GM19328 (cell line): ENCODE results near the gene PRTN3.

ENCODE experiments used
- ATAC-seq: cut with Tn5 transposase; IDR thresholded peaks from one replicate; pipeline ENCODE4 v1.9.1; 2021; ENCODE audit warnings: mild to moderate bottlenecking, moderate library complexity; ENCODE audit not compliant: unreplicated experiment

Gene PRTN3

DNA sequence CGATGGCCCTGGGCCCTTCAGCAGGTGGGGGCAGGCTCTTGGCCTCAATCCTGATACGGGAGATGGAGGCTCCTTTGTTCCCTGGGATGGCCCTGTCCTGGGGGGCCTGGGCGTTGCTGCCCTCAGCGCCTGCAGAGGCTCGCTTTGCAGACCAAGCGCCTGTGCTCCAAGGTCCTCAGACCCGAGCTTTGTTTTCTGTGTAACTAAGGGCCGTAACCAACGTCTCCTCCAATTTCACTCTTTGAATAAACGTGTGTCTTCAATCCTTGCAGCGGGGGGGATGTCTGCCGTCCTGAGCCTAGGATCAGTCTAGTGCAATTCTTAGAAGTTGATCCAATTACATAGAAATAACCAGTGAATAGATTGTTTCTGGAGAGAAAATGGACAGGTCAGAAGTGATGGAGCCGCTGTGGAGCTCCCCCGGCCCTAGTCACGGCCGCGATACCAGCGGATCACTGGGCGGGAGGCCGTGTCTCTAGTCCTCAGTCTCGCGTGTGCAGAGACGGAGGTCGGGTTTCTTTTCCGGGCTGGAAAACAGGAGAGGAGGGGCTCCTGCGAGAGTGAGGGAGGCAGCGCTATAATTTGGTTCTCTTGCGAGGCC lies 38.2 kb upstream of the PRTN3 start:
- no peak for ATAC-seq

GRCh38 chr19:803099-803561 lies 37.7 kb upstream of the PRTN3 start:
- no peak for ATAC-seq

- no peak for ATAC-seq
These were observed 36.9 kb upstream of the PRTN3 start for GRCh38 chr19:803686-804418.

- no peak for ATAC-seq
These were observed 36.2 kb upstream of the PRTN3 start for GRCh38 chr19:804419-805165.

GRCh38 chr19:805166-805551 lies 35.6 kb upstream of the PRTN3 start:
- no peak for ATAC-seq

GRCh38 chr19:805600-806550 lies 34.9 kb upstream of the PRTN3 start:
- ATAC-seq = no peak

- ATAC-seq = no peak
These were observed 33.9 kb upstream of the PRTN3 start for GRCh38 chr19:806815-807421.

DNA sequence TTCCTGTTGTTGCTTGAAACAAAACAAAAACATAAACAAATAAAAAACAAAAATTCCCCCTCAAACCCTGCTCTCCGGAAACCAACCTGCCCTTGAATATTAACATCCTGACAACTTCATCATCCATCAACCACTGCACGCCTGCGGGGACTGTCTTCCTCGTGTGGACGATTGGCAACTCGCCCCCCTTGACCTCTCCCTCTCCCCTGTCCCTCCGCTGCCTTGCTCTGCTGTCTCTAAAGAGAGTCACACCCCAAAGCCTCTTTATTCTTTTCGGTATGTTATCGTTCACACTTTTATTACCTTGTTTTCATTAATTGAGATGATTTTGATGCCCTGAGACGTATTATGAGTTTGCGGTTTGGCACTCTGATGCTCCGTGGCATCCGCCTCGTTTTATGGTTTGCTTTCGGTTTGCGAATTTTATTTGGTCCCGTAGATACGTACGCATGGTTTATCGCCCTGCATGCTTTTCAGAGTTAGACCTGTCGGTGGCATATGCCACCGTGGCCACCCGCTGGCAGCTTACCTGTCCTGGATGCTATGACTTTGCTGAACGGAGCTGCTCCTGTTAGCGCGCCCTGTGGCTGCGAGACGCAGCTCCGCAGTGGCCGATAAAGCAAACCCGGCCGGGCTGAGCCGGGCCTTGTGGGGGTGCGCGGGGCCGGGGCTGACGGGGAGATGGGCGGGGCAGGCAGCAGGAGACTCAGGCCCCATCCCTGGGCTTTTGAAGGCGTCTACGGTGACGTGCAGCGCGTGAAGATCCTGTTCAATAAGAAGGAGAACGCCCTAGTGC lies 33.0 kb upstream of the PRTN3 start:
- ATAC-seq = no peak

DNA sequence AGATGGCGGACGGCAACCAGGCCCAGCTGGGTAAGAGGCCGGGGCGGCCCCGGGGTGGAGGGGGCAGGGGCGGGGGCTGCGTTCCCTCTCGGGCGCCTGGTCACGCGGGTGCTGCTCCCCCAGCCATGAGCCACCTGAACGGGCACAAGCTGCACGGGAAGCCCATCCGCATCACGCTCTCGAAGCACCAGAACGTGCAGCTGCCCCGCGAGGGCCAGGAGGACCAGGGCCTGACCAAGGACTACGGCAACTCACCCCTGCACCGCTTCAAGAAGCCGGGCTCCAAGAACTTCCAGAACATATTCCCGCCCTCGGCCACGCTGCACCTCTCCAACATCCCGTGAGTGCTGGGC lies 32.4 kb upstream of the PRTN3 start:
- ATAC-seq = no peak

DNA sequence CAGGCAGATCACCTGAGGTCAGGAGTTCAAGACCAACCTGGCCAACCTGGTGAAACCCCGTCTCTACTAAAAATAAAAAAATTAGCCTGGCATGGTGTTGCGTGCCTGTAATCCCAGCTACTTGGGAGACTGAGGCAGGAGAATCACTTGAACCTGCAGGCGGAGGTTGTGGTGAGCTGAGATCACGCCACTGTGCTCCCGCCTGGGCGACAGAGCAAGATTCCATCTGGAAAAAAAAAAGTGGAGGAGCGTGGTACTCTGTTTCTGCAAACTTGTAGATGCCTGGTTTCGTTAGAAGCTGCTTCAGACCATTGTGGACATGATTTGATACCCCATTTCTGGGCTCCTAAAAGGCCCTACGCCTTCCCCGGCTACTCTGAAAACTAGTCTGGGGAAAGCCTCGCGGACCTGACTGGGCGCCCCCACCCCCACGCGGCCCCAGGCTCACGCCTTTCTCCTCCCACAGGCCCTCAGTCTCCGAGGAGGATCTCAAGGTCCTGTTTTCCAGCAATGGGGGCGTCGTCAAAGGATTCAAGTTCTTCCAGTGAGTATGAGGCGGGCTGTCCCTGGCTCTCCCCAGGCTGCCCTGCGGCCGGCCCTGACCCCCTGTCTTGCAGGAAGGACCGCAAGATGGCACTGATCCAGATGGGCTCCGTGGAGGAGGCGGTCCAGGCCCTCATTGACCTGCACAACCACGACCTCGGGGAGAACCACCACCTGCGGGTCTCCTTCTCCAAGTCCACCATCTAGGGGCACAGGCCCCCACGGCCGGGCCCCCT lies 30.5 kb upstream of the PRTN3 start:
- no peak for ATAC-seq

GRCh38 chr19:810883-811489 lies 29.8 kb upstream of the PRTN3 start:
- no peak for ATAC-seq

DNA sequence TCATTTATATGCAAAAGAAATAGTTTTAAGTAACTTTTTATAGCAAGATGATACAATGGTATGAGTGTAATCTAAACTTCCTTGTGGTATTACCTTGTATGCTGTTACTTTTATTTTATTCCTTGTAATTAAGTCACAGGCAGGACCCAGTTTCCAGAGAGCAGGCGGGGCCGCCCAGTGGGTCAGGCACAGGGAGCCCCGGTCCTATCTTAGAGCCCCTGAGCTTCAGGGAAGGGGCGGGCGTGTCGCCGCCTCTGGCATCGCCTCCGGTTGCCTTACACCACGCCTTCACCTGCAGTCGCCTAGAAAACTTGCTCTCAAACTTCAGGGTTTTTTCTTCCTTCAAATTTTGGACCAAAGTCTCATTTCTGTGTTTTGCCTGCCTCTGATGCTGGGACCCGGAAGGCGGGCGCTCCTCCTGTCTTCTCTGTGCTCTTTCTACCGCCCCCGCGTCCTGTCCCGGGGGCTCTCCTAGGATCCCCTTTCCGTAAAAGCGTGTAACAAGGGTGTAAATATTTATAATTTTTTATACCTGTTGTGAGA lies 29.2 kb upstream of the PRTN3 start:
- no peak for ATAC-seq

GRCh38 chr19:812049-812746 lies 28.6 kb upstream of the PRTN3 start:
- ATAC-seq = no peak

DNA sequence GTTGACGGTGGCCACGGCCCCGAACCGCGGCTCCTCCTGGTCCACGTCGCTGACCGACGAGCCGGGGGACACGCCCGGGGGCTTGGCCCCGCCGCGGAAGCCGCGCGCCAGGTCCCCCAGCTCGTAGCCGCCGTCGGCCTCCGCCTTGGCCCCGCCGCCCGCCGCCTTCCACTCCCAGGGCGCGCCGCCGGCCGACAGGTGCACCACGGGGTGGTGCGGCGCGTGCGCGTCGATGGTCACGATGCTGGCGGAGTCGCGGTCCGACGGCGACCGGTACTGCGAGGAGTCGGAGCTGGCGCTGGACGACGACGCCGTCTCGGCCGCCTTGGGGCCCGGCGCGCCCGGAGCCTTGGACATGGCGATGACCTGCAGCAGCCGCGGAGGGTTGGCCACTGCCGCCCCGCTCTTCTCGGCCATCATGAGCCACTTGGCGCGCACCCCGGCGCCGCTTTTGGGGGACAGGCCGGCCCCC lies 28.0 kb upstream of the PRTN3 start:
- ATAC-seq = no peak

DNA sequence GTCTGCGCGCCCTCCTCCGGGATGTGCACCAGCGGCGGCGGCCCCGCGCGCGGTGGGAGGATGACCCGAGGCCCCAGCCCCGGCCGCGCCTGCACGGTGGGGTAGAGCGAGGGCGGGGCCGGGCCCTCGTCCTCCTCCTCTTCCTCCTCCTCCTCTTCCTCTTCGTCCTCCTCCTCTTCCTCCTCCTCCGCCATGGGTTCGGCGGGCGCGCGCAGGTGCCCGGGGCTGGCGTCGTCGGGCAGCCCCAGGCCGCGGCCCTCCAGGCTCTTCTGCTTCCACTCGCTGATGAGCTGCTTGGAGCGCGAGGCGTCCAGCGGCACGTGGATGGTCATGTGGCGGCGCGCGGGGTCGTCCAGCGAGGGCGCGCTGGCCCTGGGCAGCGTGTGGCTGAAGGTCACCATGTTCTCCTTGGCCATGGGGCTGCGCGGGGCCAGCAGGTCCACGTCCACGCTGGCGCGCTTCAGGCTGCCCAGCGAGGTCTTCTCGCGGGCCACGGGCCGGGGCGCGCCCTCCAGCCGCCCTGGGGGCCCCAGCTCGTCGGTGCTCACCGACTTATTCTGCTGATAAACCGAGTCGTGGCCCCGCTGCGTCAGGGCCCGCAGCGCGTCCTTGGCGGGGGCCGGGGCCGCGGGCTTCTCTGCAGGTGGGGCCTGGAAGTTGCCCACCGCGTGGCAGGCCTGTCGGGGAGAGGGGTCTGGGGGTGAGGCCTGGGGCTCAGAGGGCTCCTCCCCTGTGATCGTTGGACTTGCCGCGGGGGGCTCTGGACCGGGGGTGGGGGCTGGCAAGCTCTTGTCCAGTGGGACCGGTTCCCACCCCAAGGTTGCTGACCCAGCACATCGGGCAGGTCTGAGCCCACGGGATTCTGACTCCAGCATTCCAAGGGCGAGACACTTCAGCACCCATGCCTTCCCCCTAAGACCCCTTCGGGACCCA lies 27.3 kb upstream of the PRTN3 start:
- no peak for ATAC-seq
